Nephron (organoid): ENCODE results near the gene FGFBP2.

Experiments used
- H3K27ac Mint-ChIP-seq, 3 experiments: 2 replicates each; pipeline ENCODE4 v1.8.0; 2020; ENCODE audit warnings: mixed read lengths in 3 of 3, mild to moderate bottlenecking in 2 of 3, moderate library complexity in 1 of 3
- H3K27me3 Mint-ChIP-seq: 2 replicates; pipeline ENCODE4 v1.8.0; 2021; ENCODE audit warnings: low read depth, mild to moderate bottlenecking, moderate library complexity, mixed read lengths
- H3K36me3 Mint-ChIP-seq: 2 replicates; pipeline ENCODE4 v1.8.0; 2020; ENCODE audit warnings: low read depth, mixed read lengths
- H3K4me1 Mint-ChIP-seq: 2 replicates; pipeline ENCODE4 v1.8.0; 2020; ENCODE audit warnings: mixed read lengths
- H3K4me3 Mint-ChIP-seq, 3 experiments: 2 replicates each; pipeline ENCODE4 v1.8.0; 2020; ENCODE audit warnings: mild to moderate bottlenecking in 3 of 3, mixed read lengths in 3 of 3, moderate library complexity in 2 of 3
- H3K9me3 Mint-ChIP-seq: 2 replicates; pipeline ENCODE4 v1.8.0; 2020; ENCODE audit warnings: mixed read lengths
- TF ChIP-seq, protein P1 (sequence below), 3 experiments: fragments of 200-600 bp; sonication (generic); IDR thresholded peaks; one replicate each; pipeline ENCODE4 v1.5.0; 2021; ENCODE audit warnings: antibody characterized with exemption in 3 of 3; ENCODE audit not compliant: unreplicated experiment in 3 of 3

The FGFBP2 gene

DNA sequence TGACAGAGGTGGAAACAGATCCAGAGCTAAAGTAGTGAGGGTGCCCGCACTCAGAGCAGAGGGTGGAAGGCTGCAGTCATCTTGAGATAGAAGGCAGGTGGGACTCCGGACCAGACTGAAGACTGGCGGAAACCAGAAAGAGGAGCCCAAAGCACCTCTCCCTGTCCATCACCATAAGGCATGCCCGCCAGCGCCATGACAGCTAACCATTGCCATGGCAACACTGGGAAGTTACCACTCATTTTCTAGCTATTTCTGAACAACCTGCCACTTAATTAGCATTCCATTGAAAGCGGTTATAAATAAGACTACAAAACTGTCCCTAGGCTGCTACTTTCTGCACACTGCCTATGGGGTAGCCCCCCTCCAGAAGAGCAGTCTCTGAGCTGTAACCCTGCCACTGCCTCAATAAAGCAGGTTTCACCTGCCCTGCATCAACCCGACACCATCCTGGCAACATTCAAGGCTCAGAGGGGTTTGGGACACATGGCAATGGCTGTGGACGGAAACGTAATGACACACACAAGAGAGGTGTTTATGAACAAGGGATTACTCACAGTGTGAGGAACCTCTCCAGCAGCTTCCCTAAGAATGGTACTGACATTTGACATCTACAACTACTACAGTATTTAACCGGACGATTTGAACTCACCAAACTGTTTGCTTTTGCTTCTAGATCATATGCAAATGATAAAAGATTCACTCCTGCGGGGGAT lies 27.8 kb upstream of the FGFBP2 start:
- Mint-ChIP-seq H3K36me3 (peaks cover 26% of the 10 kb centered on the region), H3K4me1 (peaks cover 6% of the 10 kb centered on the region), H3K4me3 (no peak overlapping the region), H3K27me3 (peaks cover 5% of the 10 kb centered on the region), H3K27ac (no peak overlapping the region), H3K9me3 (no peaks in the 10 kb centered on the region)
- TF ChIP-seq, protein P1, sequence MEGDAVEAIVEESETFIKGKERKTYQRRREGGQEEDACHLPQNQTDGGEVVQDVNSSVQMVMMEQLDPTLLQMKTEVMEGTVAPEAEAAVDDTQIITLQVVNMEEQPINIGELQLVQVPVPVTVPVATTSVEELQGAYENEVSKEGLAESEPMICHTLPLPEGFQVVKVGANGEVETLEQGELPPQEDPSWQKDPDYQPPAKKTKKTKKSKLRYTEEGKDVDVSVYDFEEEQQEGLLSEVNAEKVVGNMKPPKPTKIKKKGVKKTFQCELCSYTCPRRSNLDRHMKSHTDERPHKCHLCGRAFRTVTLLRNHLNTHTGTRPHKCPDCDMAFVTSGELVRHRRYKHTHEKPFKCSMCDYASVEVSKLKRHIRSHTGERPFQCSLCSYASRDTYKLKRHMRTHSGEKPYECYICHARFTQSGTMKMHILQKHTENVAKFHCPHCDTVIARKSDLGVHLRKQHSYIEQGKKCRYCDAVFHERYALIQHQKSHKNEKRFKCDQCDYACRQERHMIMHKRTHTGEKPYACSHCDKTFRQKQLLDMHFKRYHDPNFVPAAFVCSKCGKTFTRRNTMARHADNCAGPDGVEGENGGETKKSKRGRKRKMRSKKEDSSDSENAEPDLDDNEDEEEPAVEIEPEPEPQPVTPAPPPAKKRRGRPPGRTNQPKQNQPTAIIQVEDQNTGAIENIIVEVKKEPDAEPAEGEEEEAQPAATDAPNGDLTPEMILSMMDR (IDR thresholded peaks at IDR 0.05; ENCODE audit: unreplicated experiment in 3 of 3) = no peak

DNA sequence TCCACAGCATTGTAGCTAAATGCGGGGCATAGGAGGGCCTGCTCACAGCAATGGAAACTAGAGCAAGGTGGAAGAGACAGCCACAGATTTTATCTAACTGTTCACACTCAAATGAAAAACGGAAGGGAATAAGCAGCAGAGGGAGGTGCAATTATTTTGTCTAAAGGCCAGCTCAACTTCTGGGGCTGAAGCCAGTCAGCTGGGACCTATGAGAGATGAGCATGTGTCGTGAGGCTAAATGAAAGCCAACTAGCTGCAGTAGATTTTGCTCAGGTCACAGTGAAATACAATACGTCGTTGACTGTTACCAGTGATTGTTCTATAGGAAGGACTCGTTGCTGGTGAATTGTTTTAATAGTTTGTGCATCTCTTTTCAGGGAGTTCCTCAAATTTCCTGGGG lies 26.4 kb upstream of the FGFBP2 start:
- H3K4me1 Mint-ChIP-seq = peaks cover 6% of the 10 kb centered on the region
- peaks cover 5% of the 10 kb centered on the region for H3K27me3 Mint-ChIP-seq
- TF ChIP-seq, protein P1 (IDR thresholded peaks at IDR 0.05; ENCODE audit: unreplicated experiment in 3 of 3) = no peak
- no peak overlapping the region for H3K4me3 Mint-ChIP-seq
- peaks cover 29% of the 10 kb centered on the region for H3K36me3 Mint-ChIP-seq
- H3K27ac Mint-ChIP-seq = no peak overlapping the region
- H3K9me3 Mint-ChIP-seq = no peaks in the 10 kb centered on the region

DNA sequence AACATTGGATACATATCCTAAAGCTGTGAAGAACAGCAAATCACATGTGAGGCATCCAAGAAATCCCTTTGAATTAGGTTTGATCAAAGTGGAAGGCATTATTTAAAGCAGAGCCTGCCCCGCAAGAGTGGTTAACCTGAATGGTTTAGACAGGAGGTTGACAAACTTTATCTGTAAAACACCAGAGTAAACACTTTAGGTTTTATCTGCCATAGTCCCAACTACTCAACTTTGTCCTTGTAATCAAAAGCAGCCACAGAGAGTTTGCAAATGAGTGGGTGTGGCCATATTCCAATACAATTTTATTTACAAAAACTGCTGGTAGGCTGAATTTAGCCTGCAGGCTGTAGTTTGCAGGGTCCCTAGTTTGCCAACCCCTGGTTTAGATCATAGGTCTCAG lies 25.2 kb upstream of the FGFBP2 start:
- Mint-ChIP-seq H3K27ac (no peak overlapping the region), H3K27me3 (peaks cover 5% of the 10 kb centered on the region), H3K4me3 (no peak overlapping the region), H3K4me1 (peaks cover 6% of the 10 kb centered on the region), H3K36me3 (peaks cover 29% of the 10 kb centered on the region), H3K9me3 (no peaks in the 10 kb centered on the region)
- TF ChIP-seq, protein P1 (IDR thresholded peaks at IDR 0.05; ENCODE audit: unreplicated experiment in 3 of 3) = no peak

DNA sequence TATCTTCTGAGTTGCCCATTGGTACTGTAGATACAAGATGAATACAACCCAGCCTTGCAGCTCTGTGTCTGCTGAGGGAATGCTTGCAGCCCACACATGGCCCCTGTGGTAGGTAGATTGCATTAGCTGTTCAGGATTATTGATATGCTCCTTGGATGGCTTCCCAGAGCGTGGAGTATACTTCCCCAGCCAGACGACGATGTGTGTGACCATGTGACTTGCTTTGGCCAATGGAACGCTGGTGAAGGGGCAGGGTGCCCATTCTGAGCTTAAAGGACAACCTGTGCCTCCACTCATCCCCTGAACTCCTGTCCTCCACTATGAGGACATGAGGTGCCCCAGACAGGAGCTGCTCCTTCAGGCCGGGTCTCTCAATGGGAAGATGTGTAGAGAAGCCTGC lies 23.9 kb upstream of the FGFBP2 start:
- Mint-ChIP-seq H3K9me3 (no peaks in the 10 kb centered on the region), H3K27ac (no peak overlapping the region), H3K4me3 (no peak overlapping the region), H3K27me3 (peaks cover 5% of the 10 kb centered on the region), H3K4me1 (peaks cover 6% of the 10 kb centered on the region), H3K36me3 (peaks cover 34% of the 10 kb centered on the region)
- TF ChIP-seq, protein P1 (IDR thresholded peaks at IDR 0.05; ENCODE audit: unreplicated experiment in 3 of 3) = no peak

DNA sequence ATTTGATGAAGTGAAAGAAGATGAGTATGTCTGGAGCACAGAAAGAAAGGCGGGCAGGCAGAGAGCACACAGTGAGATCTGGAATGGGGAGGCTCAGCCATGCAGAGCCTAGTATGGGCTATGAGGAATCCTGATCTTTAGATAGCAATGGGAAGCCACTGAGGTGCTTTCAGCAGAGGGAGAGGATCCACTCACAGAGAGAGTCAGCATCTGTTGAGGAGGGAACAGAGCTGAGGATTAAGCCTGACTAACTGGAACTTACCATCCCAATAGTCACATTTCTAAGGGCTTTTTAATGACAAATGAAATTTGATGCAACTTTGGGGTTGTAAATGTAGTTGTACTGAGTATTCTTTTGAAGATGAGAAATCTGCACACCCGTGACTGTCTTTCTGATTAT lies 20.6 kb upstream of the FGFBP2 start:
- Mint-ChIP-seq H3K36me3 (peaks cover 35% of the 10 kb centered on the region), H3K9me3 (no peaks in the 10 kb centered on the region), H3K4me3 (no peak overlapping the region), H3K27me3 (no peaks in the 10 kb centered on the region), H3K27ac (peak overlapping the region in 1 of 3 experiments; percentile 6), H3K4me1 (no peaks in the 10 kb centered on the region)
- TF ChIP-seq, protein P1 (IDR thresholded peaks at IDR 0.05; ENCODE audit: unreplicated experiment in 3 of 3) = no peak
